Posterior vena cava (tissue), 2 donors: ENCODE measurements around the gene CORO2B. TPM values are rescaled to one million over a fixed set of nuclear protein-coding genes. Genes with fewer than 3 reads are reported as not detected.
A peak's percentile ranks its signal among the peaks of the same experiment; 100 is the strongest.

ENCODE experiments used
- DNase-seq: peaks from one replicate; pipeline ENCODE4 v3.0.0-alpha.2; 2020; ENCODE audit warnings: low spot score
- intact Hi-C, 2 donors: fragments of 100-400 bp; cut with DNase I; formaldehyde crosslinking; loops; one replicate each; pipeline versions ENCODE4 v1.14.1 to v1.14.2; 2022 to 2023
- total RNA-seq, 2 donors: library from RNA; stranded (reverse); fragmentation: NEBNext Ultra II Directional; extraction: Animal tissue kit (Norgen Biotek cat#: 25700); gene quantifications; one replicate each; pipeline ENCODE4 v1.2.1, GENCODE V29; 2021
- donor health status: DM: yes; HTN: yes; CAD: no.
- donor health status: DM: yes; HTN: yes; CAD: no.

Gene CORO2B
- total RNA-seq, 2 donors from 2014 or later, result 7.2 to 11.7 TPM

DNA sequence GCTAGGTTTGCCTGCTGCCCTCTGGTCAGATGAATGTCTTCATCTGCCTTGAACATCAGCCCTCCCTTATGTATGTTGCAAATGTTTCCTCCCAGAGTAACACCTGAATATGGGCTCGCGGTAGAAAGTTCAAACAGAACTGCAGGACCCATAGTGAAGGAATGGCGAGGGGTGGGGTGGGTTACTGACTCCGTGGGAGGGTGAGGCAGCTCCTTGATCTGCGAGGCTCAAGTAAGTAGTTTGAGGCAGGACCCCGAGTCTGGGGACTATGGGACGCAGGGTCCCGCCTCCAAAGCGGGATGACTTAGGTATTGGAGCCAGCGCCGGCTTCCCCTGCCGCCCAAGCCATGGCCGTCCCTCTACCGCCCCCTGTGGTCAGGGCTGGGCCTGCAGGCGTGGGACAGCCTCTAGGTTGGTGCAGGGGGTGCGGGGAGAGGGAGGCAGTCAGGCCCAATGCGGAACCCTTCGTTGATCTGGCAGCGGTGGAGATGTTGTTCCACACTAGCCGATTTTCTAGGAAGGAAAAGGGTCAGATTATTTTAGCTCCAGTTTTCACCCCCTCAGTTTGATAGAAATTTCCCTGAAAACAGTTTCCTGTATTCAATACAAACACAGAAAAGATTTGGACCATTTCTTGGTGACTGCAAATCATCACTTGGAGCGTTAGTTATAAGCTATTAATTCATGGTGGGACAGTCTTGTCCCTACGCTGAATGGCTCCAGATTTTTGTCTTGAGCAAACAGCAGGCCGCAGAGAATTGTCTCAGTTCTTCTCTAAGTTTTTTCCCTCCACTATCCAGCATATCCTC is 72.3 kb downstream of the CORO2B start:
- intact Hi-C loops, result loop anchor here in 1 of 2 donors (10.0 kb wide), 1 partner anchor 1376 kb away; no protein-coding TSS in a partner anchor
- peak; percentile 86 for DNase-seq

DNA sequence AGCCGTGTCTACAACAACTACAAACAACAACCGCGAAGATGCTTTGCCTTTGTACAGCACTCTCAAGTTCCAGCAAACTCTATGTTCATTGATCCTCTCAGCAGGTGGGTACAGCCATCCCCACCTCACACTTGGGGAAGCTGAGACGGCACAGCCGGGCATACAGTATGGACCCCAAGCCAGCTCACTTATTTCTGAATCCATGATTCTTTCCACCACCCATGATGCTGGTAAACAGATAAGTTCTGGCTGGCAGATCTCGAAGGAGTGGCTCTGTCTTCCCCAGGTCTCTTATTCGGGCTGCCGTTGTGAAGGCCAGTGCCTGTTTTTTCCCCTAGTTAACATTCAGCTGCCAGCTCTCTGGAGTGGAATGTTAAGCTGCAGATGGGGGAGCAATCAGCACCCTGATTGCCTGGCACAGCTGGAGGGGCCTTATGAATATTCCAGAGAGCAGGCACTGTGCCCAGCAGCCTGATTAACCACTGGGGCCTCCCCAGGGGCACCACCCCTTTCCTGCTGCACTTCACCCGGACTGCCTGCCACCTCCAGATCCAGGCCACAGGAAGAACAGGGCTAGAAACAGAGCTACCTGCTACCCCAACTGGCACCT is 73.2 kb downstream of the CORO2B start:
- peak; percentile 40 for DNase-seq
- intact Hi-C loops, result loop anchor here in 1 of 2 donors (10.0 kb wide), 1 partner anchor 1377 kb away; no protein-coding TSS in a partner anchor

DNA sequence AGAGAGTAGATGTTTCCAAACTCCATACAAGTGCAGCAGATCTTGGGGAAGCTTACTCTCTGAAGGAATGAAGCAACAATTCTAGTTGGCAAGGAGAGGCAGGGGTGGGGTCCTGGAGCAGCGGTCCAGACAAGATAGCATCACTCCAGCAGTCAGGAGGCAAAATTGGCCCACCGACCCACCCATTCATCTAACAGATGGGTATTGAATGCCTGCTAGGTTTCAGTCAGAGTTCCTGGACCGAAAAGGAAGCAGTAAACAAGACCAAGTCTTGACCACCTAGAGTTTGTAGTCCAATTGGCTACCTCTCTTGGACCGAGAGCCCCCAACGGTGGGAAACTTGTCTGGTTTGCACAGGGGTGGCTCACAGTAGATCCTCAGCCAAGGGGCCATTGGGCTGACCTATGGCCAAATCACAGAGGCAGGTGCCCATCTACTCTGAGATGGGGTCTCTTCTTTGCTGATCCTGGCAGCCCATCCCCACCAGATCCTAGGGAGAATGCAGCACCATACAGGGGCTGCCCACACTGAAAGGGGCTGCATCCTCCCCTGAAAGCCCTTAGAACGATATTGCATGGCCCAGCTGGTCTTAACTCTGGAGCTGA is 74.3 kb downstream of the CORO2B start:
- peak; percentile 47 for DNase-seq
- intact Hi-C loops, result loop anchor here in 1 of 2 donors (10.0 kb wide), 1 partner anchor 1378 kb away; no protein-coding TSS in a partner anchor

DNA sequence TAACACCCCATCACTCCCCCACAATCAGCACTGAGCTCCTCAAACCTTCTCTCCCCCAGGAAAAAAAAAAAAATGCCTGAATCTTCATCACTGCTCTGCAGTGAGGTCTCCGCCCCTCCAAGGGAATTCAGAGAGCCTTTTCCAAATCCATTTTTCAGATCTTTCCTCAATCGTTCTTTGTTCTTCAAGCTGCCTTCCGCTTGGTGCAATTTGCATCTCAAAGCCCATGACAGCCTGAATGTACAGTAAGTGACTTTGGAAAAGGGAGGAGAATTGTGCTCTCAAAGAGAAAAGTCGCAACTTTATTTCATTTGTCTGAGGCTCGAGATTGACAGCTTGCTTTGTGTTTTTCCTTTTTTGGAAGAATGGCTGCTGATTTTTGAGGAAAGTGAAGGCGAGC is 75.0 kb downstream of the CORO2B start:
- intact Hi-C loops, result loop anchor here in 1 of 2 donors (10.0 kb wide), 1 partner anchor 1379 kb away; no protein-coding TSS in a partner anchor
- no peak for DNase-seq

DNA sequence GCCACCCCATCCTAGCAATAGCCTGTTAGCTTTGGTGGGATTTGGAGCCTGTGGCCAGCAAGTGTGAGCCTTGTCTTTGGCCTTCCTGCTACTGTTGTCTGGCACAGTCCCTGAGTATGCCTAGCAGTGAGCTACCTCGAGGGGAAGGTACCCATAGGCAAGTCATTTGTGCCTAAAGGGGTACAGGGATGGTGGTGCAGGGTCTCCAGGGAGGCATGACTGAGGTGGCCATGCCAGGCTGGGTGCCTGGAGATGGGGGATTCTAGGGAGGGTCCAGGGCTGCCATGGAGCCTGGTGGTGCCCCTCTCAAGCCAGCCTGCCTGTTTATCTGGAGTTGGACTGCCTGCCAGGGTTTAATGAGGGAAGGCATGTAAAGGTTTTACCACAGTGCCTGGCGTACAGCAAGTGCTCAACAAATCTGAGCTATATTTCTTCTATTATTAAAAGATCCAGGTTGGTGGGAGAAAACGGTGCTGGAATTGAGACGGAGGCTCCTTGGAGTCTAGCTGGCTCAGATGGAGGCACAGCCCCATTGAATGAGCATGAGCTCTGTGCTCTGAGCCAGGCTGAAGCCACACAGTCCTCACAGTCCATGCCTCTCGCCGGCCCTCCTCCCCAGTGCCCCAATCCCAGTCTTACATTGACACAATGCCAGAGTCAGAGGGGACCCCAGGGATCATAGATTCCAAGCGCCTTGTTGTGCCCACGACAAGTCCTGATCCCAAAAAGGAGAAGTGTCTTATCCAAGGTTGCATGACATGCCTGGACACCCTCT is 76.2 kb downstream of the CORO2B start:
- DNase-seq, result no peak
- intact Hi-C loops, result loop anchor here in 1 of 2 donors (10.0 kb wide), 1 partner anchor 1380 kb away; no protein-coding TSS in a partner anchor

DNA sequence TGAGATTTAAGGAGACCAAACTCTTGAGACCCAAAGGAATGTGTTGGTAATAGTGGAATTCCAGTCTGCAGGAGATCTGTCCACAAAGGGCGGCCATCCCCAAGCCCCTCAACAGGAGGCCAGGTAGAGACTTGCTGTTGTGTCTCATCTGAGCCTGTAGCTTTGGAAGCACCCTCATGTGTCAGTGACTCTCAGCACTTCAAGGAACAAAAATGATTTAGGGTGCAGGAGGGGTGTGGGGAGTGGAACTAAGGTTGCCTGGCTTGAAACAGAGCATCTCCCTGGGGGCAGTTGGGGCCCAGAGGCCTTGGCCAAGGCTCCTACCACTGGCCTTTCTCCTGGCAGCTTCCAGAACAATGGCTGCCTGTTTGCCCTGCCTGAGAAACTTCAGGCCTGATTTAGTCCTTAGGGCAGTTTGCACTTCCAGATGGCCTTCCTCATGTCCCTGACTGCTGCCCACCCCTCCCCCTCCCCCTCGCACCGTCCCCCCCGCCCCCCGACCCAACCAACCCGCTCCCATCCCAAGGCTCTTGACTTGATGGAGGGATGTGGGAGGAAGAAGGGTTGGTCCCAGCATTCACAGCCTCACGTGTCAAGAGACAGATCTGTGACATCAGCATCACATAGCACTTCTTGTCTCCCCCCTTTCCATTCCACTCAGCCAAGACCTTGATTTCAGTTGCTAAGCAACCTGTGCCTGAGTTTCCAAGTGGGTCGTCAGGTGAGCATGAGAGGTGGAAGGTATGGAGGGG is 77.1 kb downstream of the CORO2B start:
- intact Hi-C loops, result loop anchor here in 1 of 2 donors (10.0 kb wide), 1 partner anchor 1381 kb away; no protein-coding TSS in a partner anchor
- no peak for DNase-seq

DNA sequence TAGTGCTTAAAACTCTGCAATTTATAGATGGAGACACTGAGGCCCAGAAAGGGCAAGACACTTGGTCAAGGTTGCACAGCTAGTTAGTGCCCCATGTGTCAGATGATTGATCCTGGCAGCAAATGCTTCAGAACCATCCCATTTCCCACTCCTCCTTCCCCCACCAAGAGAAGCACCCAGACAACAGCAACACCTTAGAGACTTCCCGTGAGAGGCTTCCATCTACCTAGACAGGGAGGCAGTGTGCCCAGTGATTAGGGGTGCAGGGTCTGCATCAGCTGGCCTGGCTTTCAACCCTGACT is 77.6 kb downstream of the CORO2B start:
- intact Hi-C loops, result loop anchor here in 1 of 2 donors (10.0 kb wide), 1 partner anchor 1382 kb away; no protein-coding TSS in a partner anchor
- no peak for DNase-seq

DNA sequence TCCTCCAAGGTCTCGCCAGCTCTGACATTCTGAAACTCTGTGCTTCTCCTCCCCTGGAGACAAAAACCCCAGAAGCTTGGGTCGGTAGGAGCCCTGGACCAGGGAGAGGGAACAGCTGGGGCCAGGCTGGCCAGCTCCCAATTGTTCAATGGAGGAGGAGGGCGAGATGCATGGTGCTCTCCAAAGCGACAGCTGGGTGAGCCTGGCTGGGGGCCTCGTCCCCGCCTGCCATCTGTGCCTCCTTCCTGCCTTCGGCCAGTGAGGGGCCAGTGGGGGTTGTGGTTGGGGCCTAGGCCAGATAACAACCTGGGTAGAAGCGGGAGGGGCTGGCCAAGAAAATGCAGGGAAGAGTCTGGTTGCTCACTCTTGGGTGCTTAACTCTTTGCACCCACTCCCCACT is 79.4 kb downstream of the CORO2B start:
- DNase-seq, result no peak
- intact Hi-C loops, result loop anchor here in 1 of 2 donors (10.0 kb wide), 1 partner anchor 1383 kb away; no protein-coding TSS in a partner anchor

DNA sequence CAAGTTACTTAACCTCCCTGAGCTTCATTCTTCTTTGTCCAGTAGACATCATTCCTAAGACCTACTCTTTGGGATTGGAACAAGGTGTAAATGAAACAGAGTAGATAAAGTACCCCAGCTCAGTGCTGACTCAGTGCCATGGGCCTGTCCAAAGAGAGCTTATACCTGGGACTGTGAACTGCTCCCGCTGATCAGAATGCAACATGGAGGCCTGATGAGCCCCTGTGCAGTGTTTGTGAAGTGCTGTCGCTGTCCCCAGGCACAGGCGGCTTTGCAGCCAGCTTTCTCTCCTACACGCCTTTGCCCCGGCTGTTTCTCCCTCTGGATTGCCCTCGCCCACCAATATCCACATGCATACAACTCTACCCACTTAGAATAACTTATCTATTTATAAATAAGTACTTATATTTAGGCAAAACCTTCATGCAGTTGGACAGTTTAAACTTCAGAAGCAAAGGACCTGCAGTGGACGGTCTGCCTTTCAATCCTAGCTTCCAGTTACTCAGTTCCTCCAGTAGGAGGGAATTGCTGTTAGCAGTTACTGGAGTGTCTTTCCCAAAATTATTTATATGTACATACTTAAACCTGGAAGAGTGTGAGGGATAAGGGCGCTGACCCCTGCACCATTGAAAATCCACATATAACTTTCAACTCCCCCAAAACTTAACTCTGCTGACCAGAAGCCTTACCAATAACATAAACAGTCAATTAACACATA is 80.0 kb downstream of the CORO2B start:
- DNase-seq, result no peak
- intact Hi-C loops, result loop anchor here in 1 of 2 donors (10.0 kb wide), 1 partner anchor 1384 kb away; no protein-coding TSS in a partner anchor

DNA sequence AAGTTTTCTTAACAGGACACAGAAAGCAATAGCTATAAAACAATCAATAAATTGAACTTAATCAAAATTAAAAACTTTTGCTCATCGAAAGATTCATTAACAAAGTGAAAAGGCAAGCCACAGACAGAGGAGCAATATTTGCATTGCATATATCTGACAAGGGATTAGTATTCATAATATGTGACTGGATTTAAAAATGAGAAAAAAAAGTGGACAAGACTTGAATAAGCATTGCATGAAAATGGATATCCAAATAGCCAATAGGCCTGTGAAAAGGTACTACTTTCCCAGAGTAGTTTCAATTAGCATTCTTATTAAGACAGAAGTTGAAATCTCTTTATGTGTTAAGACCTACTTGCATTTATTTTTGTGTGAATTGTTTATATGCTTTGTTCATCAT is 84.7 kb downstream of the CORO2B start:
- intact Hi-C loops, result no loop called here
- no peak for DNase-seq

DNA sequence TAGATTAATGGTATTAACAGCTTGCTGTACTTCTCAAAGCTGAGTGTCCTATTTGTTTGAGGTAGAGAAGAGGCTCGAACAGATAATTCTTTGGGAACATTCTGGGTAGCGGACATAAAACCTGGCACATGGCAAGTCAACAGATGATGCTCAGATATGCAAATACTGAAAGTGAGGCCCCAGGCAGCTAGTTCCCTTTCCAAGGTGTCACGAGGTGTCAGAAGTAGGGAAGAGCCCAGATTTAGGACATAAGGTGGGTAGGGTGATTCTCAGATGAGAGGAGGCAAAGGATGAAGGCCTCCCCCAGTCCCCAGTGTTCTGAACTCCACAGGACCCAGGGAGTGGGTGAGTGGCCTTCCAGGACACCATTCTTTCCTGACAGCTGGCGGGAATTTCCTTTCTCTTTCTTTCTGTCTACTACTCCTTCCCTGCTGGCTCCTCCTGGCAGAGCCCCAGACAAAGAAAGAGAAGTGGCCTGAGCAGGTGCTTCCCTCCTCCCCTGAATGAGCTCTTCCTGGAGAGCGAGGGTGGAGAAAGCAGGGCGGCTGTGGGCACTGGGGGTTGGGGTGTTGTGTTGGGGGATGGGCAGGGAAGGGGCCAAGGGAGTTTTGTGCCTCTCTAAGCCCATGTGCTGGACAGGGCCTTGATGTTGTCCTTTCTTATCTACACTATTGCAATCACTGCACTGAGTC is 87.5 kb downstream of the CORO2B start:
- intact Hi-C loops, result loop anchor here in 1 of 2 donors (1.0 kb wide), 1 partner anchor 36 kb away; no protein-coding TSS in a partner anchor
- DNase-seq, result no peak

DNA sequence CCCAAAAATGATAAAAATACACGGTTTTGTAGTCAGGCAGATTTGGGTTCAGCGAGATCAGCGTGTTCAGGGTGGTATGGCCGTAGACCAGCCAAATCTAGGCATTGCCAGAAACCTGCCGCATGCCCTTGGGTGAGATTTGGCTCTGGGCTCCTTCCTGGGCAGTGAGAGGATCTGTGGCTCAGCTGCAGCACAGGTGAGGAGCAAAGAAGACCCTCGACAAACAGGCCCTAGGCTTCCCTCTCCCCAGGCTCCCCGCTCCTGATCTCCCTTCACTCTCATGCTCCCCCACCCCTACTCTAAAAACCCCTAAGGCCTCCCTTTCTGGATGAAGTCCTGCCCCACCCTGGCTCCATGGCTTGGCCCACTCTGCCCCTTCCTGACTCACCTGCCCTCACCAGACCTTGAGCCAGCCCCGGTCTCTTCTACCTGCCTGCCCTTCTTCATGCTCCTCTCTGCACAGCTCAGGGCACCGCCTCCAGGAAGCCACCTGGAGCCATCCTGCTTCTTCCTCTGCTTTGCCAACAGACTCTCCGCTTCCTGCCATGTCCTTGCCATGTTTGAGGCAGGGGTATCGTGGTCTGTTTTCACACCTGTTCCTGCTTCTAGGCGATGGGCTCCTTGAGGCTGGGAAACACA is 88.1 kb downstream of the CORO2B start:
- intact Hi-C loops, result loop anchor here in 1 of 2 donors (1.0 kb wide), 1 partner anchor 35 kb away; no protein-coding TSS in a partner anchor
- DNase-seq, result no peak

DNA sequence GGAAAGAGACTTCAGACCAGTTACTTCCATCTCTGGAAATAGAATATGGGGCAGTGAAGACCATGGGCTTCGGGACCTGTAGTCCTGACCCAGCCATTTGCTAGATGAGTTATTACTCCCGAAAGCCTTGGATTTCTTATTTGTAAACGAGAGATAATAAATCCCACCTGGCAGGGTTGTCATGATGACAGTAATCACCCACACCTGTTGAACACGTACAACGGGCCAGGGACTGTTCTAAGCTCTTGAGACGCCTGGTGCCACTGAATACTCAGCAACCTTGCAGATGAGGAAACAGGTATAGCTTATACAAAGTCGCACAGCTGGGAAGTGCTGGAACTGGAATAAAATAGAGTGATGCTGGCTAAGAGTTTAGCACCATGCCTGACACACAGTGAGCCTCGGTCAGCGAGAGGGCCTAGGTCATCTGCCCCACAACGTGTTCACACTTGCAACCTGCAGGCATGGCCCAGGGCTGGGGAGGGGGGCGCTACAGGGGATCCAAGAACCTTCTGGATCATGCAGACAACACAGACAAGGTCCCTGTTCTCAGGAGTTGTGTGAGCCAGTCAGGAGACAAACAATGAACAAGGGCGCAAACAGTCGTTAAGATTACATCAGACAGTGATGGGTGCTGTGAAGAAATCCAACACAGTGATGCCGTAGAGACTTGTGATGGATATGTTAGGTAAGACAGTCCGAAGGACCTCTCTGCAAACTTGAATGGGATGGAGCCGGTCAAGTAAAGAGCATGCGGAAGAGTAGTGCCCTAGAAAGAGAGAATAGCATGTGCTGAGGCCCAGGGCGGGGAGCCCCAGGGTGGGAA is 89.2 kb downstream of the CORO2B start:
- no peak for DNase-seq
- intact Hi-C loops, result no loop called here

DNA sequence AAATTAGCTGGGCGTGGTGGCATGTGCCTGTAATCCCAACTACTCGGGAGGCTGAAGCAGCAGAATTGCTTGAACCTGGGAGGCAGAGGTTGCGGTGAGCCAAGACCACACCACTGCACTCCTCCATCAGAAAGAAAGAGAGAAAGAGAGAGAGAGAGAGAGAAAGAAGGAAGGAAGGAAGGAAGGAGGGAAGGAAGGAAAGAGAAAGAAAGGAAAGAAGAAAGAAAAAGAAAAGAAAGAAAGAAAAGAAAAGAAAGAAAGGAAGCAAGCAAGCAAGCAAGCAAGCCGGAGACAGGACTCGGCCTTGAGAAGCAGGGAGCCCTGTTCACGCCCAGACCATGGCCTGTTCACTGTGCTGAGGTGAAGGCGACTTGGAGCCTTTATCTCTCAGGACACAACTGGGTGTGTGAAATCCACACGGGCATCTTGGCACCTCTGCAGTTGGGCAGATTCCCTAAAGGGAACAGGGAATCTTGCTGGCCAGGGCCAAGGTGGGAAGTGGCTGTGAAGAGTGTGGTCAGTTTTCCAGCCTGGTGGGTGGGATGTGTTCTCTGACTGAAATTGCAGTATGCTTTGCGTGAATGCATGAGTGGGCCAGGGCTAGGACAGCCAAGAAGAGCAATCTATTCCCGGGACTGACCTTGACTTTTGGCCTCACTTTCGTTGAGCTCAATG is 90.3 kb downstream of the CORO2B start:
- intact Hi-C loops, result no loop called here
- DNase-seq, result no peak

DNA sequence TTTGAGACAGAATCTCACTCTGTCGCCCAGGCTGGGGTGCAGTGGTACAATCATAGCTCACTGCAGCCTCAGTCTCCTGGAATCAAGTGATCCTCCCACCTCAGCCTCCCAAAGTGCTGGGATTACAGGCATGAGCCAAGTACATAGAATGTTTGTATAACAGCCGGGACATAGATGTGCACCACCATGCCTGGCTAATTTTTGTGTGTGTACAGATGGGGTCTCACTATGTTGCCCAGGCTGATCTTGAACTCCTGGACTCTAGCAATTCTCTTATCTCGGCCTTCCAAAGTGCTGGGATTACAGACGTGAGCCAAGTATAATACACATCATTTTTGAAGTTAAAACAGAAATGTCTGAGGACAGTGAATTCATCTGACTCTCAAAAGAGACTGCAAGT is 93.5 kb downstream of the CORO2B start:
- intact Hi-C loops, result loop anchor here (5.0 to 10.0 kb wide), 4 partner anchors 90 to 367 kb away; partner anchors contain the start of gene CORO2B (in 1 of the 2)

More for the DNA sequence above, 93.5 kb downstream of the CORO2B start:
- no peak for DNase-seq
